Endothelial cell of umbilical vein (primary cell): Measurements from ENCODE around the gene S100A10.

Experiments
- CTCF ChIP-seq, 2 donors: IDR thresholded peaks; 1 replicate in 1 of 2; 2 replicates in 1 of 2; pipeline ENCODE4 v1.5.1; 2011; ENCODE audit warnings: low read length in 2 of 2, mild to moderate bottlenecking in 2 of 2, moderate library complexity in 2 of 2, control low read depth in 1 of 2, inconsistent platforms in 1 of 2, low read depth in 1 of 2; ENCODE audit not compliant: insufficient read depth in 1 of 2; ENCODE audit errors: extremely low read depth in 1 of 2
- EZH2 ChIP-seq: IDR thresholded peaks from 2 replicates; pipeline ENCODE4 v1.6.1; 2012; ENCODE audit warnings: borderline replicate concordance, low read depth, mild to moderate bottlenecking, moderate library complexity, low read length, inconsistent platforms; ENCODE audit not compliant: severe bottlenecking
- MYC ChIP-seq: IDR thresholded peaks from one replicate; pipeline ENCODE4 v1.6.1; 2011; ENCODE audit warnings: mild to moderate bottlenecking, low read depth, low read length
- TF ChIP-seq, protein P1 (sequence below): IDR thresholded peaks from 2 replicates; pipeline ENCODE4 v1.6.1; 2011; ENCODE audit not compliant: insufficient read depth, insufficient read length

DNA sequence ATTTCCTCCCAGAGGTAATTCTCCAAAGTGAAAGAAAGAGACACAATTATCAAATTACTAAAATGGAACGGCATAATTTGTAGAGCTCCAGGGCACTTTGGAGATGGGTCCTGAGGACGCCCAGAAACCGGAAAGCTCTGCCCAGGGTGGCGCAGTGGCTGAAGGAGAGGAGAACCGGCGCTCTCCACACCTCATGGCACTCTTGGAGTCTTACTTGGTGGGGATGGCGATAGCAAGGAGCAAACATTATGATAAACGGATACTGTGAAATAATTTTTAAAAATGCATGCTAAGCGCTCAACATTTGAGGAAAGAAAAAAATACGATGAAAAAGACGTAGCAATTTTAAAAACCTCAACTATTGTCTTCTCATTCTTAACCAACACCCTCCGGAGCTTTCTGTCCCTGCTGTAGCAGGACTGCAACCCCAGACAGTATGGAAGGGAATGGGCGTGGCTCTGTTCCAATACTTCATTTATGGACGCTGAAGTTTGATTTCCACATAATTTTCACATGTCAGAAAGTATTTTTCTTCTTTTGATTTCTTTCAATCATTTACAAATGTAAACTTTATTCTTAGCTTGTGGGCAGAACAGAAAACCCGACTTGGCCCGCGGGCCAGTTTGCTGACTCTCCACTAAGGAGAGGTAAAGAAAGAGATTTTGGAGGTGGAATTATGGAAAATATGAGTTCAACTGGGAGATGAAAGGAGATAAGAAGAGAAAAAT is 42.0 kb upstream of the S100A10 start:
- TF ChIP-seq EZH2 (no peak), CTCF (IDR thresholded peaks at IDR 0.05; ENCODE audit: extremely low read depth in 1 of 2, insufficient read depth in 1 of 2, low read depth in 1 of 2, low read length in 2 of 2) (no peak), MYC (no peak)
- TF ChIP-seq, protein P1, sequence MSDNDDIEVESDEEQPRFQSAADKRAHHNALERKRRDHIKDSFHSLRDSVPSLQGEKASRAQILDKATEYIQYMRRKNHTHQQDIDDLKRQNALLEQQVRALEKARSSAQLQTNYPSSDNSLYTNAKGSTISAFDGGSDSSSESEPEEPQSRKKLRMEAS = no peak
